NCI-H2227 (cell line): ENCODE data around the gene GLUL.
"Not testable (repeated sequence)": the region's sequence is repeated elsewhere in the genome, so short reads cannot be mapped to it uniquely, and the experiment has no call there.

Experiments used
- DNase-seq: peaks from one replicate; lab custom pipeline; 2025; ENCODE audit not compliant: unreplicated experiment; lab: John Stamatoyannopoulos, UW

The GLUL gene

DNA sequence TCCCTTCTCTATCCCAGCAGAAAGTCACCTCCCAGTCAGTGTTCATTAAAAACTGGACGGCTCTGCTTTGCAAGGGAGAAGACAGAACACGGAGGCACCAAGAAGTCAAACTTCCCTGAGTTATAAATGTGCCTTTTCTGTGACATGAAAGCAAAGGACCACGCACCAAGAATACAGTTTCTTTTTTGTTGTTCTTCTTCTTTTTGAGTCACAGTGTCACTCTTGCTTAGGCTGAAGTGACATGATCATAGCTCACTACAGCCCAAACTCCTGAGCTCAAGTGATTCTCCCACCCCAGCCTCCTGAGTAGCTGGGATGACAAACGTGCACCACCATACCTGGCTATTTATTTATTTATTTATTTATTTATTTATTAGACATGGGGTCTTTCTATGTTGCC lies 22.7 kb downstream of the GLUL start:
- no peak for DNase-seq

DNA sequence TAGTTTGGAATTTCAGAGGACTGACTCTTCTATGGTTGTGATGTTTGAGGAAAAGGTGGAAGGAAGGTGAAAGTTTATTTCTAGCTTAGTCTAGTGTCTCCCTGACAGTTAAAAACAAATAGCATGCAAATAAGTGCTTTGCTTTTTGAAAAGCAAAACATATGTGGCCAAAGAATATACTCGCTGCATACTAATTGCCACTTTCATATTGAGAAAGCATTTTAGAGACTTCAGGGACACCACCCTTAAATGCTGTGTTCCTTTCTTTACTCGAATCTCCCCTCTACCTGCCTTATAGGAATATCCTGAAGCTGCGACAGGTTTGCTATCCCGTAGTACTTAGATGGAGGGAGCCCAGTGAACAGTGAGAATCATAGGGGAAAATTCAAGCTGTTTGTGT lies 23.2 kb downstream of the GLUL start:
- DNase-seq = no peak

DNA sequence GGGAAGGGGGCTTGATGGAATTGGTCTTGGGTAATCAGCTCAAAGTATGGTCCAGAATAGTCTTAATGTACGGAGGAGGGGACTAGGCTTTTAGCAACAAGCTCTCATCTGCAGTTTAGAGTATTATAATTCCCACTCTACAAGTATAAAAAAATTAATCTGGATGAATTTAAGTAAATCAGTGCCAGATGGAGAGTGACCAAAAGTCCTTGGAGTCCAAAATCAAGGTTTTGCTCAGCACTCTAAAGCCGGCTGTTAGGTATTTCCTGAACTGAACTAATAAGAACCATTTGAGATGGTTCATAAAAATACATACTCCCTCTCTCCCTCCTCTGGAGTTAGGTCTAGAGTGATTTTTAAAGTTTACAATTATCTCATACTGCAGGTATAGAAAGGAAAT lies 23.7 kb downstream of the GLUL start:
- no peak for DNase-seq

DNA sequence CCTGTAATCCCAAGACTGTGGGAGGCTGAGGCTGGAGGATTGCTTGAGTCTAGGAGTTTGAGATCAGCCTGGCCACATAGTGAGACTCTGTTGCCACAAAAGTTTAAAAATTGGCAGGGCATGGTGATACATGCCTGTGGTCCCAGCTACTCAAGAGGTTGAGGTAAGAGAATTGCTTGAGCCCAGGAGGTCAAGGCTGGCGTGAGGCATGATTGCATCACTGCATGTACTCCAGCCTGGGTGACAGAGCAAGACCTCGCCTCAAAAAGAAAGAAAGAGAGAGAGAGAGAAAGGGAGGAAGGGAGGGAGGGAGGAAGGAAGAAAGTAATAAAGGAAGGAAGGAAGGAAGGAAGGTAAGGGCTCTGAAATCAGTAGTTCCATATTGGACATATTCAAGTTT lies 25.0 kb downstream of the GLUL start:
- no peak for DNase-seq

DNA sequence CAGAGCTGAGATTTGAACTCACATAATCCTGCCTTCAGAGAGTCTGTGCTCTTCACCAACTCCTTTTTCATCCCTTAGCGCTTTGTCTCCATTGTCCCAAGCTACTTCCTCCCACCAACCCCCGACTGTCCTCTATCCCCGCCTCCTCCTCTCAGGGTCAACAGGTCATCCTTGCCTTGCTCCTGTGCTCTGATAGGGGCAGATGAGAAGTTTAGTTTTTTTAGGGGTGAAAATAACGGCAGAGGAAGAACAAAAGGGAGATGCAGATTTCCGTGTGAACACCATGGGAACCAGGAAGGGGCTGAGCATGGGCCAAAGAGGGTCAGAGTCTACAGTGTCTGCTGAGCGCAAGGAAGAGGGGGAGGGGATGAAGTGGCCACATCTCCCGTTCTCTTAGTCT lies 31.9 kb downstream of the GLUL start:
- no peak for DNase-seq

DNA sequence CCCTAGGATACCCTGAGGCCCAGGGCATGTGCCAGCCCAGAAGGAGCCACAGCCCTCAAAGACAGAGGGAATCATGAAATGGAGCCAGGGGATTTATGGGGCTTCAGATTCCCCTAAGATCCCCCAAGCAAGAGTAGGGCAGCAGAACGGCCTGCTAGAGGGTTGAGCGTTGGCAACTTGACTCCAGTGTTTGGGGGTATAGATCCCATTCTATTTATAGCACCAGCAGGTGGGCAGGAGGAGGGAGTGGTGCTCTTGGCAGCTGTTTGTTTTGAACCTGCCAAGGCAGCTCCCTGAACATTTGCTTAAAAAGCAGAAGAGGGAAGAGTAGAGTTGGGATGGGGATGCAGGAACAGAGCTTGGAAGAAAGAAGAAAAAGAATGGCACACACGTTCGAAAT lies 33.7 kb downstream of the GLUL start:
- DNase-seq = no peak

DNA sequence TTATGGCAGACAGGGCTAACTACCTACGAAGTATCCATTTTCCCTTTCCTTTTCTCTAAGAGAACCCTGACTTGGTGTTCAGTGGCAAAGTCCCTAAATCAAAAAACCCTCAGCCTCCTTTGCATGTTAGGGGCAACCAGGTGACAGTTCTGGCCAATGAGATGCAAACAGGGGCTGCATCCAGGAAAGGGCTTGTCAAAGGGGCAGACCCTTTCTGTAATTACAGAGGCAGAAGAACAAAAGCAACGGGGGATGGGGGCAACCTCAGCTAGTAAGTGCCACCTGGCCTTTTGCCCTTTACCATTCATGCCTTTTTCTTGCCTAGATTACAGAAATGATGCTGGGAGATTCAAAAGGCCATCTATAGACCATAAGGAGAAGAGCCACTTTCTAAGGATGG lies 34.4 kb downstream of the GLUL start:
- DNase-seq = no peak

DNA sequence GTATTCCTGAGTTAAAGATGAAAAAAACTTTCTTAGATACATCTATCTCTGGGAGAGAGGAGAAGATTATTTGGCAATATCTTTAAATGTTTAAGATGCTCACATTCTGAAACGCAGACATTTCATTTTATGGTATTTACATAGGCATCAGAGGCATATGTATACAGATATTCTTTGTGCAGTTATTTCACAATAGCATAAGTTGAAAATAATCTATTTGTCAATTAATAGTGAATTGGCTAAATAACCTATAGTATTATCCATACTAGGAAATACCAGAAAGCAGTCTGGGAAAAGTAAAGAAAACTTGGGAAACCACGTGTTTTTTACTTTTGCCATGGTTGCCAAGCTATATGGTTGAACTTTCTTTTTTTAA lies 35.9 kb downstream of the GLUL start:
- DNase-seq = no peak

DNA sequence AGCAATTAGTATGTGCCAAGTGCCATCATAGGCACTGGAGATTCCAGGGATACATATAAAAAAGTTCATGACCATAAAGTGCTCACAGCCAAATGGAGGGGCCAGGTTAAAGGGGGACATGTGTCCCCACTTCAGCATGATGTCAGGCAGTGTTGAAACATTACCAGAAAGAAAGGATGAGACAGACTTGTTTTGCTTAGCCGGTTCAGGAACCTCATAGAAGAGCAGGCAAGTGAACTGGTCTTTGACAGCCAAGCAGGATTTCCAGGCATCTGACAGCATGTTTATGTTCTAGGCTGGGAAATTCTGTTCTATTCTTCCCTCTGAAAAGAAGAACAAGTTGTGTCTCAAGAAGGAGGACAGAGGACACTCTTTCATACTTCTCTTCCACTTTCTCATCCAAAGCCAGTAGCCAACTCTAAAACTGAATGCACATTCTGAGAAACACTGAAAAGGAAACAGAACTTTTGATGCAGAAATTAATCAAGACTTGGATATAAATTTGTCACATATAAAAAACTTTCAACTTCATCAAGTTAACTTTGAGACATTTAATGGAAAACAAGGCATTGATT lies 39.7 kb downstream of the GLUL start:
- DNase-seq = no peak

DNA sequence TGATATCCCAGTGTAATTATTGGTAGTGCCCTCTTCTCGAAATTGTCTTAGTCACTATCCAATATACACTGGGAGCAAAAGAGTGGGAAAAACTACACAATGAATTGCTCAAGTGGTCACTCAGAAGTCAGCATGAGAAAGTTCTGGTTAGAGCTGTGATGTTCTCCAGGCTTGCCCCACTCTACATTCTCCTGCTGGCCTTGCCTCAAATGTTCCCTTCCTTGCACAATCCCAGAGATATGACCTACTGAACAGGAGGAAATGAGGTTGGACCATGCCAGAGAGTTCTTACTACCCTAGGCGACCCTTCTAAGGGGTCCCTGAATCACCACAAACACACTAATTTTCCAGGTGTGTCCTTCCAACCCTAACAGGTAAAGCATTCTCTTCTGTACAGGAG lies 40.8 kb downstream of the GLUL start:
- DNase-seq = no peak

DNA sequence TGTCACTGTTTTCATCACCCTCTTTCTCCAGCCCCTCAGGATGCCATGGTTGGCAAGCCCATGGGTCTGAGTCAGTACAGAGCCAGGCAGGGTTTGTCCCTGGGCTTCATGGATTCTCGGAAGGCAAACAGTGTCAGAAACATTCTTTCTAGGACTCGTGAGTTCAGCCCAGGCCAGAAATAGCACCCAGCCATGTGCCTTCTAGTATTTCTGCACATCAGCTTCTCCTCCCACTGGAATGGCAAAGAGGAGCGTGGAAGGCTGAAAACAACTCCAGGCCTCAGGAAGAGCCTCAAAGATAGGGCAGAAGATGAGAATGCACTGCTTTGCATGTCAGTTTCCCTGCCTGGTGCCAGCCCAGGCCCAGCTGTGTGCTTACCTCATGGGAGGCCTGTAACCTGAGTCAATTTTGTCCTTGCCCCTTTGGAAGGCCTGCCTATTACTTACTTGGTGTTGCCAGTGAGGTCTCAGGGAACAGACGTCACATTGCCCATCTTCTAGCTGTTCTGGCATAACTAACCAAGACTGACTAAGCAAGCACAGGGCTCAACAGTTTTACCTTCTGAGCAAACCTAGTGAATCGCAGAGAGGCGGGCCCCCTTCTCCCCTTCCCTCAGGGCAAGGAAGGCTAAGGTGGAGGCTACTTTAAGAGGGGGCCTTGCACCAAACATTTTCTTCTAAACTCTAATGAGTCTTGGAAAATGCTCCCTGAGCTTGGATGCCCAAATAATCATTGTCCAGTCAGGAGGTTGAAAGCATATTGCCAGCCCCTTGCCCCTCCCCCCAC lies 42.4 kb downstream of the GLUL start:
- no peak for DNase-seq

DNA sequence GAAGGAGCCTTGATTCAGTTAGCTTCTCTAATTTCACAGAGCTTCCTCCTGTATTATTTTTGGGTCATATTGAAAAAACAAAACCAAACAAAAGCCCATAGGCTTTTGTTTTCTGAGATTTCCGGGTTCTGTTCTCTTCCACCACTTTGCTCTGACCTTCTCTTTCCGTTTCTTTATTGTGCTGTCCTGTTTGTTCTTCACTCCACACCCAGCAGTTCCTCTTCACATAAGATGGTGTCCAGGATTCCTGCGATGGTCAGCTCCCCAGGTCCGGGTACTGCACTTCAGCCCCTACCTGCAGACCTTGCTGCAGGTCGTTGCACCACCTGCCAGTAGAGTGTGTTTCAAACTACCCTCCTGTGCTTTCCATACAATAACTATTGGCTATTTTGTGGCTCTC lies 44.6 kb downstream of the GLUL start:
- DNase-seq = no peak

DNA sequence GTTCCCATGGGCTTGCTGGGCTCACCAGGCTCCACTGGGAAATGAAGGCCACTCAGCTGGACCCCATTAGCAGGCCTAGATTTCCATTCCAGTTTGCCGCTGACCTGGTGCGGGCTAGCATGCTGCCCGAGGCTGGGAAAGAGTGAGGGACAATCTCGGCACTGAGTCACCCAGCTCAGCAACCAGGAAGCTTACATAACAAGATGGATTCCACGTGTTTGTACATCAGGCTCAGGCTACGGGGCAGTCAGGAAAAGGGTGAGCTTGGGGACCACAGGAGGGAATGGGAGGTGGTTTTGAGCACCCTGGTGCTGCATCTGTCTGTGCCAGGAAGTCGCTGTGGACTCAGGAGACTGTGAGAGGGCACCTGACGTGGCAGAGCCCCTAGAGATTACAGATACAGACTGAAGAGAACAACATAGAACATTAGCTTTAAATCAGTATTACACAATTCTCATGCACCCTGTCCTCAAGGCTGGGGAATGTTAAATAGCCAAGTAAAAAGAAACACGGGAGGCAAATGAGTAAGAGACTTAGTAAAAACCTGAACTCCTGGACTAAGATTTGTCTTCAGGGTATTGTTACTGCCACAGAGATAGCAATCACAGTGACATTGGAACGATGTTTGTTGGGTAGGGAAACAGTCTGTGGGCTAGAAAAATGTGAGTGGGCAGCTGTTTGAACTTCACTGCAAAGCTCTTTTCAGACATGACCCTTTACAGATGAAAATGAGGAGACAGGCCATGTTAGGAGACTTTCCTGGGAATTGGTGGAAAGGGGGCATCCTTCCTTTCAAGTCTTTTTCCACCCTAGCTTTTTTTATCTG lies 51.1 kb downstream of the GLUL start:
- DNase-seq = no peak

DNA sequence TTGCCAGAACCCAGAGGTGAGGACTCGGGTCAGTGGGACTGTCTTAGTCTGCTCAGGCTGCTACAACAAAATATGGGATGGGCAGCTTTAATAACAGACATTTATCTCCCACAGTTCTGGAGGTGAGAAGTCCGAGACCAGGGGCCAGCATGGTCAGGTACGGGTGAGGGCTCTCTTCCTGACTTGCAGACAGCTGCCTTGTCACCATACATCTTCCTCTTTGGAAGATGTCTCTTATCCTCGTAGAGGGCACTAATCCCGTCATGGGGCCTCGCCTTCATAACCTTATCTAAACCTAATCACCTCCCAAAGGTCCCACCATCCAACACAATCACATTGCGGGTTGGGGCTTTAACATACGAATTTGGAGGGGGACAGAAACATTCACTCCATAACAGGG lies 51.9 kb downstream of the GLUL start:
- DNase-seq = no peak

DNA sequence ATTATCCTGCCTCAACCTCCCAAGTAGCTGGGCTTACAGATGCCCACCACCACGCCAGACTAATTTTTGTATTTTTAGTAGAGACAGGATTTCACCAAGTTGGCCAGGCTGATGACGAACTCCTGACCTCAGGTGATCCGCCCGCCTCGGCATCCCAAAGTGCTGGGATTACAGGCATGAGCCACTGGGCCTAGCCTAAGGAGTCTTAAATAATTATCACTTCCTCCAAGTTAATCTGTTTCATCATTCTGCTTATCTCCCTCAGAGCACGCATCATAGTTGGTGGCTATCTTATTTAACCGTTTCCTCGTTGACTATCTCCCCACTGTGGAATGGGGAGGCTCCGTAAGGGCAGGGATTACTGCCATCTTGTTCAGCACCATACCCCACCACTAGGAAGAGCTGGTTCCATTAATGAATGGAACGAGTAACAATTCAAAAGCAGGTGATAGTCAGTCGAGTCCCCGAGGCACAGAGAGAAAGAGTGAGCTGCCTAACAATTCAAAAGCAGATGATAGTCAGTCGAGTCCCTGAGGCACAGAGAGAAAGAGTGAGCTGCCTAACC lies 52.7 kb downstream of the GLUL start:
- DNase-seq = no peak

DNA sequence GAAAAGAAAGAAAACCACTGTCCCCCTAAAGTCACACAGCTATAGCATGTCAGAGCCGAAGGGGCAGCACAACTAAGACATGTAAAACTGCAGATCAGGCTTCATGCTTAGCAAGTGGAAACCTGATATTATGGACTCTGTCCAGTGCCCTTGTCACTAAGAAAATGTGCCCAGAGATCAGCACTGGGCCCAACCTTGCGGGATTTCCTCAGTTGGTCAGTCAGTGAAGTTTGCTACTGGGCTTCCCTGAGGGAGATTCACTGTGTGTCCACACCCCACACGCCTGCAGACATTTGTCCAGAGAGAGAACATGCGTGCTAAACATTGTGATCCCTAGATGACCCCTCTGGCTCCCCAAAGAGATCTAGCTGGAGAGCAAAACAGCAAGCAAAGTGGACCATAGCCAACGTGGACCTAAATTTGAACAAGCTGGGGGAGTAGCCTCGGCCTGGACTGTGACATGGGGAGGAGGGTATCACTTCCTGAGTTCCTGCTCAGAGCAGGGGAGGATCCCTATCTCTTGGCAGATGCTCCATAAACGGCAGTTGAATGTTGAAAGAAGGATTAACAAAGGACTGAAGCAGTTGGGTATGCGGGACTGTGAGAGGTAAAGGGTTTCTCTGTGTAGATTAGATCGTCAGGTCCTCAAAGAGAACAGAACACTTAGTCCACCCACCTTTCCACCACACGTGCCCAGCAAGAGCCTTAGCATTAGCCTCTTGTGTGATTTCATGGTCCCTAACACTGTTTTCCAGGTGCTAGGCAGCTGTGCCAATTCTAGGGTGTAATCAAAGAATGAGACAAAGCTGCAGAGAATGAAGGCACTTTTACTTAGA lies 53.6 kb downstream of the GLUL start:
- no peak for DNase-seq

DNA sequence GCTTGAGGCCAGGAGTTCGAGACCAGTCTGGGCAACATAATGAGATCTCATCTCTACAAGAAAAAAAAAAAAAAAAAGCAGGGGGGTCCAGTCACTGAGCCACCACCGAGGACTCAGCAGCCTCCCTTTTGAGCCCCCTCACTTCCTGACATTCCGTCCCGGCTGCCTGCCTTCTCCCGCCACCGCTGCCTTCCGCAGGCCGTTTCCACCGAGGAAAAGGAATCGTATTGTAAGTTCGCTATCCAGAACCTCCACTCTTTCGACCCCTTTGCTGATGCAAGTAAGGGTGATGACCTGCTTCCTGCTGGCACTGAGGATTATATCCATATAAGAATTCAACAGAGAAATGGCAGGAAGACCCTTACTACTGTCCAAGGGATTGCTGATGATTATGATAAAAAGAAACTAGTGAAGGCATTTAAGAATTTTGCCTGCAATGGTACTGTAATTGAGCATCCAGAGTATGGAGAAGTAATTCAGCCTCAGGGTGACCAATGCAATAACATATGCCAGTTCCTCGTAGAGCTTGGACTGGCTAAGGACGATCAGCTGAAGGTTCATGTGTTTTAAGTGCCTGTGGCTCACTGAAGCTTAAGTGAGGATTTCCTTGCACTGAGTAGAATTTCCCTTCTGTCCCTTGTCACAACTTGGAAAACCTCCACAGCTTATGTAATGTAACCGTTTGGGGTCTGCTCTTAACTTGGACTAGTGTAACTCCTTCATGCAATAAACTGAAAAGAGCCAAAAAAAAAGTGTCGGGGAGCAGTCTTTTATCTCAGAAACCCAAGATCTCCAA lies 55.6 kb downstream of the GLUL start:
- DNase-seq = no peak

DNA sequence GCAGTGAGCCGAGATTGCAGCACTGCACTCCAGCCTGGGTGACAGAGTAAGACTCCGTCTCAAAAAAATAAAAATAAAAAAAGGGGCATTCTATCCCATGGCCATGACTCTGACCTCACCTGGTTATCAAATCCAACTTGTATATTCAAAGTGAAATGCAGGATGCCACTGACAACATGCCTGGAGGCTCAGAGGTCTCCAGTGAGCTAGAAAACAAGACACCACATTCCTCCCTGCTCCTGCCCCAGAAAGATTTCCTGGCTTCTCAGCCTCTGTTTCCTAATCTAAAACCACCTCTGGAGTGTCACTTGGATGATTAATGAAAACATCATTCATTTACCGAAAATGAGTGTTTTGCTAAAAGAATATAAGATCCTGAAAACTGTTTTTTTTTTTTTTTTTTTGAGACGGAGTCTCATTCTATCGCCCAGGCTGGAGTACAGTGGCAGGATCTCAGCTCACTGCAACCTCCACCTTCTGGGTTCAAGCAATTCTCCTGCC lies 58.5 kb downstream of the GLUL start:
- not testable (repeated sequence) for DNase-seq

DNA sequence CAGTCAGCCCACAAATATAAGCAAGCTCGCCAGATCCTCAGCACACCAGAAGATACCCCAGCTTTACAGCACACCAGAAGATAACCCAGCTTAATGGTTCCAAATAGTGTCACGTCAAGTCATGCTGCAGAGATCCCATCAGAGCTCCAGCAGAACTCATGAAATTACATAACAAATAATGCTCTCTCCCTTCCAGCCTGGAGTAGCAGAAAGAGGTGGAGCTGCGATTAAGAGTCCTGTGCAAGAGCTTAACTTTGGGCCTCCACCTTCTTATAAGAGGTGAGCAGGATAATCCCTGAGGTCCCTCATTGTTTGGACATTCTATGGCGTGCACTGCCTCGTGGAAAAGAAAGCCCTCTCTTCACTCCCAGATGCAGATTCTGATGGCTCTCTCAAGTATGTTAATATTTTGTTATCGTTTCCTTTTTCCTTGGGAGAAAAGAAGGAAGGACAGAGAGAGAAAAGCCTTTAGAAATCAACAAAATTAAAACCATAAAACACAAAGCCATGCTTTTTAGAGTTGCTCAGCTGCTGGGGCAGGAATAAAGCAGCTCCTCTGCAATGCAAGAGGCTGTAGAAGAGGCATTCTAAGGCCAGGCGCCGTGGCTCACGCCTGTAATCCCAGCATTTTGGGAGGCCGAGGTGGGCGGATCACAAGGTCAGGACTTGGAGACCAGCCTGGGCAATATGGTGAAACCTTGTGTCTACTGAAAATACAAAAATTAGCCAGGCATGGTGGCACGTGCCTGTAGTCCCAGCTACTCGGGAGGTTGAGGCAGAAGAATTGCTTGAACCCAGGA lies 59.1 kb downstream of the GLUL start:
- no peak for DNase-seq
